ENCODE measurements around the gene CBLIF.
"Not testable (repeated sequence)": the region's sequence is repeated elsewhere in the genome, so short reads cannot be mapped to it uniquely, and the experiment has no call there.

CBLIF gene

GRCh38 chr11:59845399-59845798 lies at the start of gene CBLIF:
CBLIF (minus strand) TSS chr11:59845499; CDS start chr11:59845453, 46 bp downstream.
- DNase-seq (ENCODE audit: low read depth) = no peak

GRCh38 chr11:59894616-59895015 lies 49.3 kb upstream of the CBLIF start:
- DNase-seq (ENCODE audit: low read depth) = no peak

GRCh38 chr11:59891781-59892181 lies 46.5 kb upstream of the CBLIF start:
- DNase-seq (ENCODE audit: low read depth) = no peak

- not testable (repeated sequence) for DNase-seq (ENCODE audit: low read depth)
Observed at GRCh38 chr11:59887156-59887555, 41.9 kb upstream of the CBLIF start.

GRCh38 chr11:59883597-59883996 lies 38.3 kb upstream of the CBLIF start:
- no peak for DNase-seq (ENCODE audit: low read depth)

- no peak for DNase-seq (ENCODE audit: low read depth)
Observed at GRCh38 chr11:59879567-59879966, 34.3 kb upstream of the CBLIF start.

GRCh38 chr11:59878575-59878974 lies 33.3 kb upstream of the CBLIF start, which contains the start of gene OOSP3:
OOSP3 (plus strand) TSS chr11:59878782; CDS start chr11:59878809, 27 bp downstream.
- no peak for DNase-seq (ENCODE audit: low read depth)

- DNase-seq (ENCODE audit: low read depth) = no peak
Observed at GRCh38 chr11:59877784-59878183, 32.5 kb upstream of the CBLIF start.

GRCh38 chr11:59877325-59877724 lies 32.0 kb upstream of the CBLIF start:
- no peak for DNase-seq (ENCODE audit: low read depth)

- no peak for DNase-seq (ENCODE audit: low read depth)
Observed at GRCh38 chr11:59875856-59876519, 30.7 kb upstream of the CBLIF start.

- no peak for DNase-seq (ENCODE audit: low read depth)
Observed at GRCh38 chr11:59872076-59872475, 26.8 kb upstream of the CBLIF start.

GRCh38 chr11:59867946-59868345 lies 22.6 kb upstream of the CBLIF start:
- no peak for DNase-seq (ENCODE audit: low read depth)

GRCh38 chr11:59866836-59867235 lies 21.5 kb upstream of the CBLIF start:
- no peak for DNase-seq (ENCODE audit: low read depth)

GRCh38 chr11:59866397-59866796 lies 21.1 kb upstream of the CBLIF start, which contains the start of gene TCN1:
TCN1 (minus strand) TSS chr11:59866487; CDS start chr11:59866470, 17 bp downstream.
- no peak for DNase-seq (ENCODE audit: low read depth)

- DNase-seq (ENCODE audit: low read depth) = no peak
Observed at GRCh38 chr11:59865031-59865430, 19.7 kb upstream of the CBLIF start.

GRCh38 chr11:59862252-59862651 lies 17.0 kb upstream of the CBLIF start:
- no peak for DNase-seq (ENCODE audit: low read depth)

GRCh38 chr11:59859673-59860072 lies 14.4 kb upstream of the CBLIF start:
- DNase-seq (ENCODE audit: low read depth) = no peak

GRCh38 chr11:59857439-59858434 lies 12.4 kb upstream of the CBLIF start:
- no peak for DNase-seq (ENCODE audit: low read depth)

GRCh38 chr11:59854871-59855270 lies 9.6 kb upstream of the CBLIF start:
- no peak for DNase-seq (ENCODE audit: low read depth)

- not testable (repeated sequence) for DNase-seq (ENCODE audit: low read depth)
Observed at GRCh38 chr11:59851416-59851815, 6.1 kb upstream of the CBLIF start.

GRCh38 chr11:59849551-59849950 lies 4.3 kb upstream of the CBLIF start:
- DNase-seq (ENCODE audit: low read depth) = not testable (repeated sequence)

- DNase-seq (ENCODE audit: low read depth) = no peak
Observed at GRCh38 chr11:59849129-59849528, 3.8 kb upstream of the CBLIF start.

GRCh38 chr11:59848439-59848838 lies 3.1 kb upstream of the CBLIF start:
- not testable (repeated sequence) for DNase-seq (ENCODE audit: low read depth)

Measured in HS-5 (cell line).